ENCODE data around the gene PMIS2.

The PMIS2 gene

GRCh38 chr19:35556846-35557538 is 29.0 kb upstream of the PMIS2 start:
- no peak for DNase-seq

- DNase-seq = peak in 5 of 6 experiments; percentile 21 to 63 (median 53)
Observed at GRCh38 chr19:35557539-35558399, 28.2 kb upstream of the PMIS2 start.

- no peak for DNase-seq
Observed at GRCh38 chr19:35558400-35559280, 27.3 kb upstream of the PMIS2 start.

GRCh38 chr19:35559281-35559659 is 26.7 kb upstream of the PMIS2 start:
- no peak for DNase-seq

GRCh38 chr19:35559781-35560180 is 26.2 kb upstream of the PMIS2 start:
- DNase-seq = no peak

- no peak for DNase-seq
Observed at GRCh38 chr19:35560271-35560670, 25.7 kb upstream of the PMIS2 start.

- no peak for DNase-seq
Observed at GRCh38 chr19:35560677-35561076, 25.3 kb upstream of the PMIS2 start.

- DNase-seq = no peak
Observed at GRCh38 chr19:35561436-35561835, 24.5 kb upstream of the PMIS2 start.

- DNase-seq = no peak
Observed at GRCh38 chr19:35562336-35562735, 23.6 kb upstream of the PMIS2 start.

GRCh38 chr19:35562776-35563175 is 23.2 kb upstream of the PMIS2 start:
- no peak for DNase-seq

GRCh38 chr19:35563207-35563829 is 22.7 kb upstream of the PMIS2 start, which contains the start of gene ATP4A:
Gene ATP4A (minus strand): TSS chr19:35563658. CDS start chr19:35563629, 29 bp downstream.
- DNase-seq = no peak

- no peak for DNase-seq
Observed at GRCh38 chr19:35565016-35565856, 20.7 kb upstream of the PMIS2 start.

- DNase-seq = no peak
Observed at GRCh38 chr19:35566738-35567137, 19.2 kb upstream of the PMIS2 start.

- DNase-seq = no peak
Observed at GRCh38 chr19:35569281-35569781, 16.6 kb upstream of the PMIS2 start.

- no peak for DNase-seq
Observed at GRCh38 chr19:35571406-35571965, 14.5 kb upstream of the PMIS2 start.

- DNase-seq = no peak
Observed at GRCh38 chr19:35577918-35578317, 8.1 kb upstream of the PMIS2 start.

GRCh38 chr19:35578707-35579106 is 7.3 kb upstream of the PMIS2 start:
- no peak for DNase-seq

- no peak for DNase-seq
Observed at GRCh38 chr19:35582760-35583159, 3.2 kb upstream of the PMIS2 start.

- no peak for DNase-seq
Observed at GRCh38 chr19:35587321-35587720, 1.3 kb downstream of the PMIS2 start.

- DNase-seq = no peak
Observed at GRCh38 chr19:35590875-35591274, 4.9 kb downstream of the PMIS2 start.

- DNase-seq = peak in 3 of 6 experiments; percentile 2 to 25 (median 10)
Observed at GRCh38 chr19:35592226-35592625, 6.3 kb downstream of the PMIS2 start.

Measured in stimulated activated naive CD4-positive, alpha-beta T cell (primary cell).